ENCODE data around the gene WNT9B.

WNT9B gene

GRCh38 chr17:46822388-46822921 lies 28.9 kb upstream of the WNT9B start:
- Histone ChIP-seq H3K9me3 (ENCODE audit: insufficient read depth, low read length) (no peaks in the 10 kb centered on the region), H4K20me1 (ENCODE audit: low read depth, low read length) (no peaks in the 10 kb centered on the region), H3K27ac (ENCODE audit: low read depth, low read length) (no peak overlapping the region), H3K36me3 (ENCODE audit: low read length) (no peaks in the 10 kb centered on the region), H3K79me2 (ENCODE audit: insufficient read depth, low read length) (no peaks in the 10 kb centered on the region), H3K4me2 (ENCODE audit: low read depth, low read length, poor library complexity, severe bottlenecking) (no peak overlapping the region), H3K4me3 (ENCODE audit: insufficient read depth, low read length, poor library complexity, severe bottlenecking) (no peak overlapping the region), H2AFZ (ENCODE audit: low read depth, low read length, severe bottlenecking) (no peak overlapping the region), H3K27me3 (ENCODE audit: low read length) (no peaks in the 10 kb centered on the region), H3K9ac (ENCODE audit: low read length) (no peak overlapping the region), H3F3A (ENCODE audit: insufficient read depth) (no peaks in the 10 kb centered on the region), H3K9me2 (replicated peaks; ENCODE audit: insufficient read depth, low read length) (no peaks in the 10 kb centered on the region)
- TF ChIP-seq EZH2phosphoT487 (conservative IDR thresholded peaks at IDR 0.05; ENCODE audit: low read length) (no peak), CTCF (IDR thresholded peaks at IDR 0.05; ENCODE audit: insufficient read depth, low read length, poor library complexity, severe bottlenecking) (peak; percentile 69)

- H3K27ac ChIP-seq (ENCODE audit: low read depth, low read length), result no peak overlapping the region
- H3K9me3 ChIP-seq (ENCODE audit: insufficient read depth, low read length), result no peaks in the 10 kb centered on the region
- H3F3A ChIP-seq (ENCODE audit: insufficient read depth), result no peaks in the 10 kb centered on the region
- H3K9ac ChIP-seq (ENCODE audit: low read length), result no peak overlapping the region
- H3K4me2 ChIP-seq (ENCODE audit: low read depth, low read length, poor library complexity, severe bottlenecking), result no peak overlapping the region
- no peaks in the 10 kb centered on the region for H4K20me1 ChIP-seq (ENCODE audit: low read depth, low read length)
- no peak overlapping the region for H2AFZ ChIP-seq (ENCODE audit: low read depth, low read length, severe bottlenecking)
- TF ChIP-seq CTCF (IDR thresholded peaks at IDR 0.05; ENCODE audit: insufficient read depth, low read length, poor library complexity, severe bottlenecking) (no peak), EZH2phosphoT487 (conservative IDR thresholded peaks at IDR 0.05; ENCODE audit: low read length) (no peak)
- no peaks in the 10 kb centered on the region for H3K9me2 ChIP-seq (replicated peaks; ENCODE audit: insufficient read depth, low read length)
- no peaks in the 10 kb centered on the region for H3K36me3 ChIP-seq (ENCODE audit: low read length)
- H3K79me2 ChIP-seq (ENCODE audit: insufficient read depth, low read length), result no peaks in the 10 kb centered on the region
- H3K4me3 ChIP-seq (ENCODE audit: insufficient read depth, low read length, poor library complexity, severe bottlenecking), result no peak overlapping the region
- no peaks in the 10 kb centered on the region for H3K27me3 ChIP-seq (ENCODE audit: low read length)
Measured at GRCh38 chr17:46823657-46824056, 27.7 kb upstream of the WNT9B start.

GRCh38 chr17:46826116-46826515 lies 25.3 kb upstream of the WNT9B start:
- no peak overlapping the region for H2AFZ ChIP-seq (ENCODE audit: low read depth, low read length, severe bottlenecking)

More at GRCh38 chr17:46826116-46826515, 25.3 kb upstream of the WNT9B start:
- H3K4me2 ChIP-seq (ENCODE audit: low read depth, low read length, poor library complexity, severe bottlenecking), result no peak overlapping the region
- H3K36me3 ChIP-seq (ENCODE audit: low read length), result no peaks in the 10 kb centered on the region
- no peak overlapping the region for H3K4me3 ChIP-seq (ENCODE audit: insufficient read depth, low read length, poor library complexity, severe bottlenecking)
- H3K9ac ChIP-seq (ENCODE audit: low read length), result no peak overlapping the region
- H3K79me2 ChIP-seq (ENCODE audit: insufficient read depth, low read length), result no peaks in the 10 kb centered on the region
- H4K20me1 ChIP-seq (ENCODE audit: low read depth, low read length), result no peaks in the 10 kb centered on the region
- no peaks in the 10 kb centered on the region for H3K9me2 ChIP-seq (replicated peaks; ENCODE audit: insufficient read depth, low read length)
- no peaks in the 10 kb centered on the region for H3K9me3 ChIP-seq (ENCODE audit: insufficient read depth, low read length)
- H3F3A ChIP-seq (ENCODE audit: insufficient read depth), result no peaks in the 10 kb centered on the region
- TF ChIP-seq CTCF (IDR thresholded peaks at IDR 0.05; ENCODE audit: insufficient read depth, low read length, poor library complexity, severe bottlenecking) (no peak), EZH2phosphoT487 (conservative IDR thresholded peaks at IDR 0.05; ENCODE audit: low read length) (no peak)
- H3K27ac ChIP-seq (ENCODE audit: low read depth, low read length), result no peak overlapping the region
- no peaks in the 10 kb centered on the region for H3K27me3 ChIP-seq (ENCODE audit: low read length)
